Heart left ventricle (tissue), 16 donors: ENCODE data around the gene EIF4G3. TPM values are rescaled to one million over a fixed set of nuclear protein-coding genes. Genes with fewer than 3 reads are reported as not detected.
A peak's percentile ranks its signal among the peaks of the same experiment; 100 is the strongest.

Source experiments
- ATAC-seq, 4 donors: fragments of 200-7000 bp; cut with Tn5 transposase; one replicate each; pipeline ENCODE4 v1.9.1; 2020 to 2022; ENCODE audit warnings: moderate library complexity in 4 of 4, mild to moderate bottlenecking in 3 of 4, moderate number of reproducible peaks in 1 of 4
- DNase-seq, 5 donors: peaks; one replicate each; pipeline ENCODE4 v3.0.0-alpha.2; 2020
- H3K27ac ChIP-seq, 12 donors: fragments of 200-600 bp; sonication (generic) in 4 of 12; one replicate each; pipeline versions ENCODE4 v1.5.0 to v1.8.0; 2016 to 2022; ENCODE audit warnings: mild to moderate bottlenecking in 2 of 12
- H3K27me3 ChIP-seq, 9 donors: fragments of 200-600 bp; sonication (generic) in 2 of 9; one replicate each; pipeline versions ENCODE4 v1.5.1 to v1.8.0; 2016 to 2022; ENCODE audit warnings: mild to moderate bottlenecking in 3 of 9
- H3K36me3 ChIP-seq, 9 donors: fragments of 200-600 bp; sonication (generic) in 2 of 9; one replicate each; pipeline versions ENCODE4 v1.5.0 to v1.8.0; 2018 to 2022; ENCODE audit warnings: mild to moderate bottlenecking in 2 of 9
- H3K4me1 ChIP-seq, 12 donors: fragments of 200-600 bp; sonication (generic) in 4 of 12; one replicate each; pipeline versions ENCODE4 v1.5.0 to v1.8.0; 2016 to 2022; ENCODE audit warnings: mild to moderate bottlenecking in 3 of 12
- H3K4me3 ChIP-seq, 12 donors: fragments of 200-600 bp; sonication (generic) in 4 of 12; one replicate each; pipeline versions ENCODE4 v1.5.0 to v1.8.0; 2017 to 2022; ENCODE audit warnings: mild to moderate bottlenecking in 9 of 12, moderate library complexity in 4 of 12
- H3K9me3 ChIP-seq, 12 donors: fragments of 200-600 bp; sonication (generic) in 4 of 12; one replicate each; pipeline versions ENCODE4 v1.5.0 to v1.8.0; 2016 to 2022; ENCODE audit warnings: mild to moderate bottlenecking in 1 of 12
- POLR2A ChIP-seq, 2 donors: fragments of 450-650 bp; IDR thresholded peaks; one replicate each; pipeline ENCODE4 v1.6.1; 2017; ENCODE audit warnings: antibody characterized with exemption in 2 of 2, mild to moderate bottlenecking in 2 of 2, moderate library complexity in 2 of 2
- WGBS, 4 donors: extraction: QIAGEN DNeasy Blood & Tissue Kit in 2 of 4; methylation state at CpG; one replicate each; pipeline versions ENCODE4 v1.1.5 to v1.1.7; 2013 to 2018; 5-methylcytosine and 5-hydroxymethylcytosine counted together
- intact Hi-C, 10 donors: fragments of 100-400 bp; cut with DNase I; formaldehyde crosslinking; loops; one replicate each; pipeline versions ENCODE4 v1.11.1 to v1.14.2; 2022
- polyA plus RNA-seq, 2 donors: library from polyadenylated mRNA; stranded (reverse); fragments of 200-250 nt; gene quantifications; one replicate each; pipeline ENCODE4 v1.2.3, GENCODE V29; 2013
- total RNA-seq, 9 donors: library from RNA; depleted of rRNA in 2 of 9; stranded (reverse); fragments of >200 nt in 2 of 9; fragmentation: NEBNext Ultra II Directional in 3 of 9; extraction: Animal tissue kit (Norgen Biotek cat#: 25700) in 3 of 9; gene quantifications; one replicate each; pipeline versions ENCODE4 v1.1.0 to v1.2.4, GENCODE V29; 2016 to 2023
- TF ChIP-seq, protein P1 (sequence below), 12 donors: fragments of 200-600 bp; sonication (generic) in 4 of 12; IDR thresholded peaks; one replicate each; pipeline versions ENCODE4 v1.5.0 to v1.8.0; 2018 to 2022; ENCODE audit warnings: antibody characterized with exemption in 12 of 12, mild to moderate bottlenecking in 5 of 12
- donor health status: ischemic (EF 13 %, LVEDD 7.1; RV severe dilation, severe dysfunction).
- donor health status: healthy with polysubstance abuse.
- donor health status: DM: no; HTN: yes; CAD: no.
- donor health status: DM: no; HTN: no; CAD: no.
- donor health status: ischemic (EF 25% LVEDD 6.9; RV normal size, moderate dysfunction).
- donor health status: ischemic (EF 25% LVEDD 5.7; RV mildly dilated, moderate dysfunction).
- donor health status: healthy.
- donor health status: DM: yes; HTN: yes; CAD: no.
- donor health status: ischemic (EF 35%, LVEDD 5.7; RV mildly dilated, moderate dysfunction).
- donor health status: nonischemic (EF 11% LVEDD 7.7; RV severe dilation, severe dysfunction).
- donor health status: DM: yes; HTN: yes; CAD: no.
- donor health status: PGD.
- donor health status: ischemic (EF 29% LVEDD 5.4; RV normal size, mild dysfunction).
- donor health status: nonischemic (EF 23%, LVEDD 6.1; RV moderate dilation, normal function).

Gene EIF4G3
- total and polyA plus RNA-seq, 11 donors = 14.6 to 49.0 (median 36.2) TPM

DNA sequence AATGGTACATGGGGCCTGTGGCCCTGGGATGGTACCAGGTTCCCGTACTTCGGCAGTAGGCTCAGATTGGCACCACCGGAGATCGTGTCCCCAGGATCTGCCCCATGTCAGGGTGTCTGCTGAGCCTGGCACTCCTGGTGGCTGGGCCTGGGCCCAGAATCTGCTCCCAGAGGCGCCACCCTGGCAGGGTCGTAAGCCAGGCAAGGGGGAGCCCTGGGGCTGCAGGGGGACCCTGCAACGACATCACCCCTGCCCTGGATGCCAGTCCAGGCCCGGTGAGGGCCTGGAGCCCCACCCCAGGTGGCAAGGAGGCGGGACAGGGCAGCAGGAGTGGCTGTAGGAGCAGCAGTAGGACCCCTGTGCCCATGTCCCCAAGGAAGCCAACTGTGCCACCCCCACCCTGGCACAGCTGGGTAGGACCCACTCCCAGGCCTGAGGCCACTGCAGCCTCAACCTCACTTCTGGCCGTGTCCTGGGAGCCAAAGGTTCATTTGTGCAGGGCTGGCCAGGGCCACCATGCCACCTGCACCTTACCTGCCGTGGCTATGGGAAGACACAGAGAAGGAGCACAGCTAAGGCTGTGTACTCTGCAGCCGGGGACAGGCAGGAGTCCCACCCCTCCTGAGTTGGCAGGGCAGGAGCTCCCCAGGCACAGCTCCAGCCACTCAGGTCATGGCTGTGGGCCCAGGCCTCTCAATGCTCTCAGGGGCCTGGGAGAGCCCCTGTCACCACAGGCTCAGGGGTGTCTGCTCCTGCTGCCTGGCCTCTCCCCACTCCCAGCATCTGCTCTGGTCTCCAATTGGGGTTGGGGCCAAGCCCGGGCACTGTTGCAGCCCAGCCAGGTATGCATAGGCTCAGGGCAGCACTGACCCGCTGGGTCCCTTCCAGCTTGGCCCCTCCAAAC is 141.7 kb downstream of the EIF4G3 start:
- Histone ChIP-seq H3K27me3 (no peaks in the 10 kb centered on the region), H3K27ac (peak overlapping the region in 4 of 12 donors; percentile 11 to 68 (median 52)), H3K36me3 (no peaks in the 10 kb centered on the region), H3K4me1 (peaks cover 0 to 31% (median 9%) of the 10 kb centered on the region in 12 donors), H3K4me3 (peak overlapping the region in 3 of 12 donors; percentile 1 to 27 (median 21)), H3K9me3 (no peaks in the 10 kb centered on the region)
- TF ChIP-seq POLR2A (IDR thresholded peaks at IDR 0.05) = no peak
- TF ChIP-seq, protein P1, sequence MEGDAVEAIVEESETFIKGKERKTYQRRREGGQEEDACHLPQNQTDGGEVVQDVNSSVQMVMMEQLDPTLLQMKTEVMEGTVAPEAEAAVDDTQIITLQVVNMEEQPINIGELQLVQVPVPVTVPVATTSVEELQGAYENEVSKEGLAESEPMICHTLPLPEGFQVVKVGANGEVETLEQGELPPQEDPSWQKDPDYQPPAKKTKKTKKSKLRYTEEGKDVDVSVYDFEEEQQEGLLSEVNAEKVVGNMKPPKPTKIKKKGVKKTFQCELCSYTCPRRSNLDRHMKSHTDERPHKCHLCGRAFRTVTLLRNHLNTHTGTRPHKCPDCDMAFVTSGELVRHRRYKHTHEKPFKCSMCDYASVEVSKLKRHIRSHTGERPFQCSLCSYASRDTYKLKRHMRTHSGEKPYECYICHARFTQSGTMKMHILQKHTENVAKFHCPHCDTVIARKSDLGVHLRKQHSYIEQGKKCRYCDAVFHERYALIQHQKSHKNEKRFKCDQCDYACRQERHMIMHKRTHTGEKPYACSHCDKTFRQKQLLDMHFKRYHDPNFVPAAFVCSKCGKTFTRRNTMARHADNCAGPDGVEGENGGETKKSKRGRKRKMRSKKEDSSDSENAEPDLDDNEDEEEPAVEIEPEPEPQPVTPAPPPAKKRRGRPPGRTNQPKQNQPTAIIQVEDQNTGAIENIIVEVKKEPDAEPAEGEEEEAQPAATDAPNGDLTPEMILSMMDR (IDR thresholded peaks at IDR 0.05) = no peak
- intact Hi-C loops = no loop called here
- WGBS, 4 donors = 56 to 72% (median 61%) methylated on average over 6 to 14 of the region's 14 CpGs
- DNase-seq (peak; percentile 59 to 85 (median 68)), ATAC-seq (peak; percentile 98 to 99 (median 98))

DNA sequence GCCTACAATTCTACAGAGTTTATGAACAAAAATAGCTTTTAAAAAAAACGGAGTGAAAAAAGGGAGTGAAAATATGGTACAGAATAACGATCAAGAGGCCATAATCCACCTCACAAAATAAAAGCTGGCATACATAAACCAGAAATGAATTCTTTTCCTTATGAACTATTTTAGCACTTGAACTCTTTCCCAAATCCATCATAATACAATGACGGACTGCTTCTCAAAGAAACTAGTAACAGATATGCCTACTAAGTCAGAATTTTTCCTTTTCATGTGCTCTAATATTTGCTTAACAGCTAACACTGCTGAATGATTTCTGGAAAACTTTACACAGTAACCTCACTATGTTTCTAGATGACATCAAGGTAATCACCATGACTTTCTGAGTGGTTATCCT is 144.0 kb downstream of the EIF4G3 start:
- no peak for TF ChIP-seq POLR2A (IDR thresholded peaks at IDR 0.05)
- TF ChIP-seq, protein P1 (IDR thresholded peaks at IDR 0.05) = no peak
- WGBS, 4 donors = 44 to 63% (median 55%) methylated on average over 3 of the region's 3 CpGs
- Histone ChIP-seq H3K27ac (no peak overlapping the region), H3K4me1 (peaks cover 0 to 34% (median 9%) of the 10 kb centered on the region in 12 donors), H3K4me3 (no peak overlapping the region), H3K27me3 (no peaks in the 10 kb centered on the region), H3K9me3 (no peaks in the 10 kb centered on the region), H3K36me3 (no peaks in the 10 kb centered on the region)
- ATAC-seq (no peak), DNase-seq (no peak)
- intact Hi-C loops = no loop called here

GRCh38 chr1:21030181-21030580 is 146.5 kb downstream of the EIF4G3 start:
- Histone ChIP-seq H3K27ac (no peak overlapping the region), H3K27me3 (no peaks in the 10 kb centered on the region), H3K4me1 (peaks cover 0 to 32% (median 7%) of the 10 kb centered on the region in 12 donors), H3K9me3 (no peaks in the 10 kb centered on the region), H3K36me3 (no peaks in the 10 kb centered on the region), H3K4me3 (no peak overlapping the region)
- WGBS, 4 donors = 93 to 100% (median 99%) methylated on average over 1 of the region's 1 CpG
- intact Hi-C loops = no loop called here
- DNase-seq (no peak), ATAC-seq (no peak)
- TF ChIP-seq, protein P1 (IDR thresholded peaks at IDR 0.05) = no peak
- no peak for TF ChIP-seq POLR2A (IDR thresholded peaks at IDR 0.05)

GRCh38 chr1:21028520-21029145 is 148.1 kb downstream of the EIF4G3 start:
- no peak overlapping the region for H3K27ac ChIP-seq
- no peaks in the 10 kb centered on the region for H3K36me3 ChIP-seq
- no peak overlapping the region for H3K4me3 ChIP-seq
- intact Hi-C loops = loop anchor here in 1 of 10 donors (10.0 kb wide), 1 partner anchor 146 kb away; the partner anchor contains the start of gene EIF4G3
- no peaks in the 10 kb centered on the region for H3K9me3 ChIP-seq
- H3K27me3 ChIP-seq = no peaks in the 10 kb centered on the region
- WGBS, 4 donors = 96 to 98% (median 97%) methylated on average over 12 of the region's 12 CpGs
- ATAC-seq (no peak), DNase-seq (no peak)
- TF ChIP-seq, protein P1 (IDR thresholded peaks at IDR 0.05) = no peak
- TF ChIP-seq POLR2A (IDR thresholded peaks at IDR 0.05) = no peak
- H3K4me1 ChIP-seq = peaks cover 0 to 19% (median 0%) of the 10 kb centered on the region in 12 donors
